CD4-positive, alpha-beta T cell treated with Interleukin-15 for 4 hours (primary cell): ENCODE results near the gene LHX8.
"Not testable (repeated sequence)": the region's sequence is repeated elsewhere in the genome, so short reads cannot be mapped to it uniquely, and the experiment has no call there.

Experiments
- DNase-seq: peaks from one replicate; pipeline ENCODE4 v3.0.0-alpha.2; 2020; ENCODE audit warnings: low spot score

Gene LHX8

DNA sequence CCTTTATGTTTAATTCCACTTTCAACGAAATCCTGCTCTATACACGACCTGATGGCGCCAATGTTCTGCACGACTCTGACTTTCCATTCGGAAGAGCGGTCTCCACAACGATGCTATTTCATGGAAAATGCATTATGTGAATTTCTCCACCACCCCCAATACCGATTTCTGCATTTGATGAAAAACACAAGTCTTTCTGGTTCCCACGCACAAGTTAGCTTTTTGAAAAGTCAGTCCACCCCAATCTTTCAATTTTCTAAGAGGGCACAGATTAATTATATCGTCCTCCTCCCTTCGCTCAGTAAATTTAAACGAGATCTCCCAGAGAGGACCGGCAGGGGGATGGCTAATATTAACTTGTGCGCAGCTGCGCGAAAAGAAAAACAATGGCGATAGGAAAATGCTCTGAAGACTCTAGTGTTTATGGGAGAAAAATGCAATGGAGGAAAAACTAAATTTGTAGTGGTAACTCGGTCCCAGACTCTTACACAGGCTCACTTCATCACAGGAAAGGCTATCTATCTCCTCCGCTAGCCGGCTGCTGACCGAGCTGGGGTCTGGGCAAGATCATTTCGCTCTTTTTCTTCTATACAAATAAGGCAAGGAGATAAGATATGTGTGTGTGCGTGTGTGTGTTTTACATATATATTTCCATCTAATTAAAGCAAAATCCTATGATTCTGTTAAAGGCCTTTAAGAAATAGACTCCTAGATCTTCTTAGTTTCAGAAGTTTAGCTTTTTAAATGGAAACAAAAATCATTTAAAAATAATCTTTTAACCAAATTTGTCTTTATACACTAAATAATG, 1.2 kb upstream of the LHX8 start:
- DNase-seq = no peak

GRCh38 chr1:75134647-75135572, 722 bp downstream of the LHX8 start:
- no peak for DNase-seq

GRCh38 chr1:75135573-75136194, 1.5 kb downstream of the LHX8 start:
- no peak for DNase-seq

- DNase-seq = no peak
Measured at GRCh38 chr1:75136195-75136815, 2.1 kb downstream of the LHX8 start.

- no peak for DNase-seq
Measured at GRCh38 chr1:75136921-75137641, 2.9 kb downstream of the LHX8 start.

- no peak for DNase-seq
Measured at GRCh38 chr1:75152092-75152491, 17.9 kb downstream of the LHX8 start.

GRCh38 chr1:75159154-75159553, 25.0 kb downstream of the LHX8 start:
- no peak for DNase-seq

GRCh38 chr1:75165264-75165663, 31.1 kb downstream of the LHX8 start:
- no peak for DNase-seq

GRCh38 chr1:75166821-75167220, 32.6 kb downstream of the LHX8 start:
- DNase-seq = no peak

DNA sequence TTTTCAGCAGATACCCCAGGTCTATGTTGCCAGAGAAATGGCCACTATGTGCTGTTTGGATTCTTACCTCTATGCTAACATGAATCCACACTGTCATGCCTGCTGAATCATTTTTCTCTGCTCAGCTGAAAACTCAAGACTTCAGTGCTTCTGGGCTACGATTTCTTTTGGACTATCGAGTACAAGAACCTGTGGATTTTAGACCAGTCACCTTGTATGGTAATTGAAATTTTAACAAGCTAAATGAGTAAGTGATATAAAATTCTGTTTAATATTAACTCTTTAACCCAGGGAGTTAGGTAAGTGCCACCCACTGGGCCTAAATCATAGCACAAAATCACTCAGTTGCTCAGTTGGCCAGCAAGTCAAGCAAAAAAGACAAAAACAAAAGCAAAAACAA, 35.8 kb downstream of the LHX8 start:
- DNase-seq = no peak

GRCh38 chr1:75170981-75171380, 36.8 kb downstream of the LHX8 start:
- no peak for DNase-seq

- no peak for DNase-seq
Measured at GRCh38 chr1:75171876-75172275, 37.7 kb downstream of the LHX8 start.

DNA sequence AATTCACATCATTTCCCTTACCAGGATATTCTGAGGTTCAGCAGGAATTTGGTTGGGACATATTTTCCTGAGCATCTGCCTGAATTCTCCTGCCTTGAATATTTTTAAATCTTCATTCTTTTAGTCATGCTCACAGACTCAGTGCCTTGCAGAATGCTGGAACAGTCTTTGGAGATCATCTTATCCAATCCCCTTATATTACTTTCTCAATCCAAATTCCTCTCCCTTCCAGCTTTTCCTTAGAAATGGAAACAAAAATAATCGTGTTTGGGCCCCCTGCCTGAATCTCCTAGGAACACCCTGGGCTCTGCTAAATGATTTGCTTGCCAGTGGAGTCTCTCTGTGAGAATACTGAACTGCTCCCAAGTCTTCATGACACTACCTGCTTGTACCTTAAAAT, 38.4 kb downstream of the LHX8 start:
- DNase-seq = no peak

- no peak for DNase-seq
Measured at GRCh38 chr1:75174031-75174760, 40.0 kb downstream of the LHX8 start.

DNA sequence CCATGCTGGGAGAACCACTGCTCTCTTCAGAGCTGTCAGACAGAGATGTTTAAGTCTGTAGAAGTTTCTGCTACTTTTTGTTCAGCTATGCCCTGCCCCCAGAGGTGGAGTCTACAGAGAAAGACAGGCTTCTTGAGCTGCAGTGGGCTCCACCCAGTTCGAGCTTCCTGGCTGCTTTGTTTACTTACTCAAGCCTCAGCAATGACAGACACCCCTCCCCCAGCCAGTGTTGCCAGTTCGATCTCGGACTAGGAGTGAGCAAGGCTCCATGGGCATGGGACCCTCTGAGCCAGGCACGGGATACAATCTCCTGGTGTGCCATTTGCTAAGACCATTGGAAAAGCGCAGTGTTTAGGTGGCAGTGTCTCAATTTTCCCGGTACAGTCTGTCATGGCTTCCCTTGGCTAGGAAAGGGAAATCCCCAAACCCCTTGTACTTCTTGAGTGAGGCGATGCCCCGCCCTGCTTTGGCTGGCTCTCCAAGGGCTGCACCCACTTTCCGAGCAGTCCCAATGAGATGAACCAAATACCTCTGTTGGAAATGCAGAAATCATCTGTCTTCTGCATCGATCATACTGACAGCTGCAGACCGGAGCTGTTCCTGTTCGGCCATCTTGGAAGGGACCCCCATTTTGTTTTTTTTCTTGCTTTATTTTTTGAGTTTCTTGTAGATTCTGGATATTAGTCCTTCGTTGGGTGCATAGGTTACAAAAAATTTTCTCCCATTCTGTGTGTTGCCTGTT, 47.2 kb downstream of the LHX8 start:
- DNase-seq = not testable (repeated sequence)

DNA sequence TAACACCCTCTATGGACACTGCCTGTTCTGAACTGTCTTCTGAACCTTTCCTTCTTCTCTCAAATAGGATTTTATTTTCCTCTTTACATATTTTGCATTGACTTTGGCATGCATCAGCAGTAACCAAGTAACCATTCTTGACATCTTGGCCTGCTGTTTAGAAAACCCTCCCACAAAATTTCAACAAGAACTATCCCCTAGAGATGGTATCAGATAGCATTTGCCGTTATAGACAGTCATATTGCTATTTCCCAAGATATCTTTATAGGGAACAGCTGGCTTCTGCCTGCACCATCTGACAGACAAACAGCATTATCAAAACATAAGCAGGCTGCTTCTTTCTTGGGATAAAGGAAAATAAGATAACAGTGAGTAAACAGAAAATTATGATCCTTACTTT, 54.7 kb downstream of the LHX8 start:
- no peak for DNase-seq

GRCh38 chr1:75198163-75198562, 64.0 kb downstream of the LHX8 start:
- no peak for DNase-seq

DNA sequence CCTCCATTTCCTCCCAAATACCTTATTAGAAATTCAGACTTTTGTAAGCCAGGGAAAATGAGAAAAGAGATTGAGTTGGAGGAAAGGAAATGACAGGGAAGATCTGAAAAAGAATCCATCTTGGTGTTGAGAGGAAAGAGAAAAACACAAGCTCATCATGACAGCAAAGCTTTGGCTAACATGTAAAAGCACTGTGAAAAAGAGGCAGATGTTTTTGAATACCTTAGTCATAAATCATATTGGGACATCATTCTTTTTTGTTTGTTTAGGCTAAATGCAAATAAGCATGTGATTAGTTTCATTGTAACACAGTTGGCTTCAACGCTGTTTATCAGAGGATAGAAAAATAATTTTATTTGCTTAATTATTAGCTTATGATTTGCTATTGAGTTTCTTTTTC, 64.6 kb downstream of the LHX8 start:
- no peak for DNase-seq

DNA sequence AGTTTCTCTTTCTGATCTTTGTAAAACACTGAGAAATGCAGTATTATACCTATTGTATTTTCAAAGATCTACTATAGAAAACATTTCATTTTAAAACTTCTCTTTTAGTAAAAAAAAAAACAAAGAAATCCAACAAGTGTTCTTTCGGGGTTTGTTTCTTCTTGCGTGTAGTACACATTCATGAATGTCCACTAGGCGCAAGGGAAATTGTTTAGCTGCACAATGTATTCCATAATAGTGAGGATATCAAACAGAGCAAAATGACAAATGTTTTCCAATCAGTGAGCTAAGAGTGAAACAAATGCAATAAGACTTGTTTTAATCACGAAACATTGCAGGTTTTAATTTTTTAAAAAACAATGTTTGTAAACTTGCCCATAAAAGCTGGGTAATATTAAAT, 68.6 kb downstream of the LHX8 start:
- no peak for DNase-seq
